Measurements from ENCODE around the gene ACTL6A. TPM values are rescaled to one million over a fixed set of nuclear protein-coding genes. Genes with fewer than 3 reads are reported as not detected.

ACTL6A gene
- total RNA-seq, 2 donors from 2014 or later: 35.6 to 73.6 TPM

GRCh38 chr3:179603831-179604230 is 41.1 kb downstream of the ACTL6A start:
- Histone ChIP-seq H3K27ac (peak overlapping the region; percentile 81 to 83), H3K9me3 (no peaks in the 10 kb centered on the region), H3K4me3 (peak overlapping the region; percentile 47 to 58), H3K27me3 (replicated peaks; ENCODE audit: insufficient read depth) (no peaks in the 10 kb centered on the region), H3K4me1 (replicated peaks) (no peaks in the 10 kb centered on the region), H3K36me3 (peaks cover 0 to 4% of the 10 kb centered on the region in 2 donors)
- no peak for DNase-seq (ENCODE audit: low spot score)
- TF ChIP-seq POLR2AphosphoS5 (IDR thresholded peaks at IDR 0.05): no peak
- no peak for TF ChIP-seq CTCF (IDR thresholded peaks at IDR 0.05)
- TF ChIP-seq POLR2A (IDR thresholded peaks at IDR 0.05): no peak
- WGBS: 2% methylated on average over 3 of the region's 3 CpGs
- intact Hi-C loops (cut with DNase I): no loop called here

GRCh38 chr3:179604321-179605078 is 41.8 kb downstream of the ACTL6A start, which contains the start of the genes MRPL47 and NDUFB5:
MRPL47 (minus strand) TSS chr3:179604638; CDS start chr3:179604624, 14 bp downstream.
NDUFB5 (plus strand) TSS chr3:179604794; CDS start chr3:179604816, 22 bp downstream.
- intact Hi-C loops (cut with DNase I): loop anchor here (5.0 kb wide), 1 partner anchor 42 kb away; the partner anchor contains the start of gene ACTL6A
- H3K4me1 ChIP-seq (replicated peaks): no peaks in the 10 kb centered on the region
- under 1% methylated on average over 45 of the region's 45 CpGs for WGBS

GRCh38 chr3:179606534-179607085 is 43.9 kb downstream of the ACTL6A start:
- Histone ChIP-seq H3K27ac (no peak overlapping the region), H3K36me3 (no peaks in the 10 kb centered on the region), H3K27me3 (replicated peaks; ENCODE audit: insufficient read depth) (no peaks in the 10 kb centered on the region), H3K4me3 (no peak overlapping the region), H3K4me1 (replicated peaks) (no peaks in the 10 kb centered on the region), H3K9me3 (no peaks in the 10 kb centered on the region)
- TF ChIP-seq CTCF (IDR thresholded peaks at IDR 0.05) (no peak), POLR2AphosphoS5 (IDR thresholded peaks at IDR 0.05) (no peak), POLR2A (IDR thresholded peaks at IDR 0.05) (no peak)
- no peak for DNase-seq (ENCODE audit: low spot score)
- WGBS: 92% methylated on average over 4 of the region's 4 CpGs
- intact Hi-C loops (cut with DNase I): loop anchor here (5.0 kb wide), 1 partner anchor 44 kb away; the partner anchor contains the start of gene ACTL6A

More at GRCh38 chr3:179604321-179605078, 41.8 kb downstream of the ACTL6A start, which contains the start of the genes MRPL47 and NDUFB5:
- TF ChIP-seq POLR2A (IDR thresholded peaks at IDR 0.05) (peak; percentile 56), CTCF (IDR thresholded peaks at IDR 0.05) (no peak), POLR2AphosphoS5 (IDR thresholded peaks at IDR 0.05) (peak; percentile 97)
- H3K9me3 ChIP-seq: no peaks in the 10 kb centered on the region
- H3K36me3 ChIP-seq: peaks cover 0 to 4% of the 10 kb centered on the region in 2 donors
- H3K27me3 ChIP-seq (replicated peaks; ENCODE audit: insufficient read depth): no peaks in the 10 kb centered on the region
- DNase-seq (ENCODE audit: low spot score): peak; percentile 96
- peak within 1 kb of the TSS; percentile 81 to 83 for H3K27ac ChIP-seq
- peak within 1 kb of the TSS; percentile 47 to 58 for H3K4me3 ChIP-seq

- 55% methylated on average over 6 of the region's 6 CpGs for WGBS
- no peaks in the 10 kb centered on the region for H3K4me1 ChIP-seq (replicated peaks)
- H3K27me3 ChIP-seq (replicated peaks; ENCODE audit: insufficient read depth): no peaks in the 10 kb centered on the region
- DNase-seq (ENCODE audit: low spot score): no peak
- H3K9me3 ChIP-seq: no peaks in the 10 kb centered on the region
- no peak overlapping the region for H3K27ac ChIP-seq
- H3K4me3 ChIP-seq: no peak overlapping the region
- TF ChIP-seq CTCF (IDR thresholded peaks at IDR 0.05): no peak
- no peak for TF ChIP-seq POLR2AphosphoS5 (IDR thresholded peaks at IDR 0.05)
- no peak for TF ChIP-seq POLR2A (IDR thresholded peaks at IDR 0.05)
- H3K36me3 ChIP-seq: no peaks in the 10 kb centered on the region
- intact Hi-C loops (cut with DNase I): loop anchor here (5.0 kb wide), 1 partner anchor 47 kb away; the partner anchor contains the start of gene ACTL6A
Observed at GRCh38 chr3:179608931-179609720, 46.4 kb downstream of the ACTL6A start.

All from prostate gland (tissue), 2 donors.